ENCODE measurements around the gene TTF2.

- TF ChIP-seq CTCF (IDR thresholded peaks at IDR 0.05) (no peak), POLR2A (IDR thresholded peaks at IDR 0.05) (no peak), EP300 (IDR thresholded peaks at IDR 0.05) (no peak)
These were observed 77.2 kb downstream of the TTF2 start for GRCh38 chr1:117137281-117137855.
